Kidney (tissue), 14 donors: ENCODE measurements around the gene CBLL2. TPM values are rescaled to one million over a fixed set of nuclear protein-coding genes. Genes with fewer than 3 reads are reported as not detected.

ENCODE experiments used
- DNase-seq, 5 donors: peaks; one replicate each; pipeline ENCODE4 v3.0.0-alpha.2; 2013 to 2020
- FAIRE-seq: peaks from 2 replicates; lab custom pipeline; 2012; peaks lifted over from hg19 to GRCh38; lab: Jason Lieb, UNC
- H3K27ac ChIP-seq, 2 donors: one replicate each; pipeline ENCODE4 v1.7.0; 2013; ENCODE audit warnings: low read depth in 2 of 2, low read length in 2 of 2, inconsistent platforms in 1 of 2
- H3K27me3 ChIP-seq: one replicate; pipeline ENCODE4 v1.7.1; 2013; ENCODE audit warnings: low read length, inconsistent platforms; ENCODE audit not compliant: control insufficient read depth, insufficient read depth
- H3K36me3 ChIP-seq, 3 donors: one replicate each; pipeline versions ENCODE4 v1.7.0 to v1.7.1; 2013; ENCODE audit warnings: low read length in 3 of 3, control low read depth in 1 of 3, inconsistent platforms in 1 of 3; ENCODE audit not compliant: insufficient read depth in 3 of 3, control insufficient read depth in 2 of 3
- H3K4me1 ChIP-seq, 3 donors: one replicate each; pipeline versions ENCODE4 v1.7.0 to v1.7.1; 2013; ENCODE audit warnings: low read length in 3 of 3, inconsistent platforms in 1 of 3, low read depth in 1 of 3; ENCODE audit not compliant: control insufficient read depth in 2 of 3, insufficient read depth in 2 of 3
- H3K4me3 ChIP-seq, 3 donors: one replicate each; pipeline versions ENCODE4 v1.7.0 to v1.8.1; 2013; ENCODE audit warnings: low read length in 3 of 3, control low read depth in 1 of 3, inconsistent platforms in 1 of 3
- H3K9ac ChIP-seq, 3 donors: one replicate each; pipeline versions ENCODE4 v1.7.0 to v1.7.1; 2013; ENCODE audit warnings: low read length in 3 of 3, control low read depth in 1 of 3, inconsistent platforms in 1 of 3
- H3K9me3 ChIP-seq, 3 donors: one replicate each; pipeline versions ENCODE4 v1.7.0 to v1.7.1; 2013; ENCODE audit warnings: low read length in 3 of 3, control low read depth in 1 of 3, inconsistent platforms in 1 of 3; ENCODE audit not compliant: control insufficient read depth in 2 of 3, insufficient read depth in 1 of 3
- intact Hi-C: fragments of 100-400 bp; cut with DNase I; formaldehyde crosslinking; loops from one replicate; pipeline ENCODE4 v1.11.1; 2022
- polyA plus RNA-seq: library from polyadenylated mRNA; stranded (reverse); fragments of 350-450 nt; fragmentation: Illumina TruSeq; extraction: RNeasy Lipid Tissue Mini Kit (QIAGEN cat#74804); gene quantifications from one replicate; pipeline ENCODE4 v1.2.3, GENCODE V29; 2014; ENCODE audit warnings: low read depth, low replicate concordance; ENCODE audit not compliant: insufficient read depth
- total RNA-seq: library from RNA; stranded (reverse); fragmentation: NEBNext Ultra II Directional; extraction: Animal tissue kit (Norgen Biotek cat#: 25700); gene quantifications from one replicate; pipeline ENCODE4 v1.2.1, GENCODE V29; 2021
- TF ChIP-seq, protein P1 (sequence below): IDR thresholded peaks from 3 replicates; pipeline ENCODE4 v1.5.1; 2012; ENCODE audit warnings: mild to moderate bottlenecking, moderate library complexity, borderline replicate concordance; ENCODE audit not compliant: insufficient read depth; ENCODE audit errors: extremely low read depth
- donor health status: control.
- donor health status: control.
- donor health status: control.
- donor health status: control.
- donor health status: control.
- donor health status: DM: yes; HTN: yes; CAD: no.
- donor health status: Normal renal cell carcinoma (clear cell type).

Gene CBLL2
- total and polyA plus RNA-seq, 2 donors from 2014 or later = not detected

GRCh38 chrX:22323541-22323940 lies 50.8 kb downstream of the CBLL2 start:
- H3K4me3 ChIP-seq = no peak overlapping the region
- intact Hi-C loops = no loop called here
- H3K27me3 ChIP-seq = peaks cover 3% of the 10 kb centered on the region
- H3K36me3 ChIP-seq = no peaks in the 10 kb centered on the region
- no peak overlapping the region for H3K9ac ChIP-seq
- no peaks in the 10 kb centered on the region for H3K4me1 ChIP-seq
- TF ChIP-seq, protein P1, sequence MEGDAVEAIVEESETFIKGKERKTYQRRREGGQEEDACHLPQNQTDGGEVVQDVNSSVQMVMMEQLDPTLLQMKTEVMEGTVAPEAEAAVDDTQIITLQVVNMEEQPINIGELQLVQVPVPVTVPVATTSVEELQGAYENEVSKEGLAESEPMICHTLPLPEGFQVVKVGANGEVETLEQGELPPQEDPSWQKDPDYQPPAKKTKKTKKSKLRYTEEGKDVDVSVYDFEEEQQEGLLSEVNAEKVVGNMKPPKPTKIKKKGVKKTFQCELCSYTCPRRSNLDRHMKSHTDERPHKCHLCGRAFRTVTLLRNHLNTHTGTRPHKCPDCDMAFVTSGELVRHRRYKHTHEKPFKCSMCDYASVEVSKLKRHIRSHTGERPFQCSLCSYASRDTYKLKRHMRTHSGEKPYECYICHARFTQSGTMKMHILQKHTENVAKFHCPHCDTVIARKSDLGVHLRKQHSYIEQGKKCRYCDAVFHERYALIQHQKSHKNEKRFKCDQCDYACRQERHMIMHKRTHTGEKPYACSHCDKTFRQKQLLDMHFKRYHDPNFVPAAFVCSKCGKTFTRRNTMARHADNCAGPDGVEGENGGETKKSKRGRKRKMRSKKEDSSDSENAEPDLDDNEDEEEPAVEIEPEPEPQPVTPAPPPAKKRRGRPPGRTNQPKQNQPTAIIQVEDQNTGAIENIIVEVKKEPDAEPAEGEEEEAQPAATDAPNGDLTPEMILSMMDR = no peak
- no peak overlapping the region for H3K27ac ChIP-seq
- DNase-seq = no peak
- FAIRE-seq = no peak
- H3K9me3 ChIP-seq = no peaks in the 10 kb centered on the region

Other genes with a start within 250 kb of the CBLL2 start
- 0.25 TPM for gene PHEX, start 240.6 kb upstream of the CBLL2 start, total RNA-seq
- 0.19 TPM for gene PHEX, start 240.6 kb upstream of the CBLL2 start, polyA plus RNA-seq